Measurements from ENCODE around the gene OR14A2. TPM values are rescaled to one million over a fixed set of nuclear protein-coding genes. Genes with fewer than 3 reads are reported as not detected.
A peak's percentile ranks its signal among the peaks of the same experiment; 100 is the strongest.

Gene OR14A2
- total and polyA plus RNA-seq, 2 of the 4 experiments (the other 2 are of a cell fraction): not detected

GRCh38 chr1:247681288-247681897 lies 66.5 kb downstream of the OR14A2 start:
- in situ Hi-C loops (cut with MboI; ENCODE audit: low sequenced_read_pairs): no loop called here
- ATAC-seq (ENCODE audit: low read depth): no peak

More at GRCh38 chr1:247681288-247681897, 66.5 kb downstream of the OR14A2 start:
- H4K5ac ChIP-seq (ENCODE audit: low read depth, low read length): no peak overlapping the region
- H2BK5ac ChIP-seq (ENCODE audit: low read depth, low read length, poor library complexity, severe bottlenecking): no peak overlapping the region
- H4K91ac ChIP-seq (ENCODE audit: insufficient read depth, low read depth, low read length): no peak overlapping the region
- no CpG with 5 or more reads among the region's 7 CpGs for WGBS, 2 experiments (ENCODE audit: extremely low coverage in 2 of 2, insufficient read length in 1 of 2)
- H3K4ac ChIP-seq (ENCODE audit: low read depth, low read length): no peak overlapping the region
- peak; percentile 27 for DNase-seq
- intact Hi-C loops (cut with micrococcal nuclease): no loop called here
- H3K4me3 ChIP-seq (ENCODE audit: insufficient read depth, low read depth, low read length): no peak overlapping the region
- H3K23ac ChIP-seq (ENCODE audit: low read depth, low read length): no peak overlapping the region
- dilution Hi-C loops (cut with HindIII; ENCODE audit: low sequenced_read_pairs, unreplicated experiment): no loop called here
- H2AFZ ChIP-seq (replicated peaks; ENCODE audit: low read length, poor library complexity): no peak overlapping the region
- TF ChIP-seq RAD21 (IDR thresholded peaks at IDR 0.05; ENCODE audit: low read length): peak; percentile 51
- no peak for TF ChIP-seq USF2 (IDR thresholded peaks at IDR 0.05; ENCODE audit: low read depth, low read length)
- no peak for TF ChIP-seq FOS (IDR thresholded peaks at IDR 0.05; ENCODE audit: low read depth, low read length)
- no peak; the same call in 1 of the 2 replicates for TF ChIP-seq SMC3 (IDR thresholded peaks at IDR 0.05; ENCODE audit: low read depth, low read length)
- no peak for TF ChIP-seq CEBPB (IDR thresholded peaks at IDR 0.05; ENCODE audit: low read depth, low read length)
- TF ChIP-seq BHLHE40 (IDR thresholded peaks at IDR 0.05; ENCODE audit: low read depth, low read length): no peak
- TF ChIP-seq MXI1 (IDR thresholded peaks at IDR 0.05; ENCODE audit: borderline replicate concordance, low read depth, low read length): no peak
- no peak for TF ChIP-seq POLR2A (IDR thresholded peaks at IDR 0.05; ENCODE audit: low read depth, low read length)
- TF ChIP-seq CHD1 (IDR thresholded peaks at IDR 0.05; ENCODE audit: low read depth, low read length): no peak
- peak; percentile 47 for TF ChIP-seq CTCF (conservative IDR thresholded peaks at IDR 0.05; ENCODE audit: low read depth, low read length)
- no peaks in the 10 kb centered on the region for H3K36me3 ChIP-seq (ENCODE audit: control insufficient read depth, insufficient read depth, low read length)
- H2AK9ac ChIP-seq (replicated peaks; ENCODE audit: low read depth, low read length, poor library complexity): no peak overlapping the region
- H2BK15ac ChIP-seq (ENCODE audit: low read depth, low read length): no peak overlapping the region
- H3K27me3 ChIP-seq (ENCODE audit: control insufficient read depth, insufficient read depth, low read length): no peaks in the 10 kb centered on the region
- POLR2A ChIA-PET (ENCODE audit: unreplicated experiment): no interaction called here
- H4K20me1 ChIP-seq (ENCODE audit: insufficient read depth, low read length): no peaks in the 10 kb centered on the region
- H3K79me1 ChIP-seq (ENCODE audit: low read depth in 1 of 2, low read length in 2 of 2): no peaks in the 10 kb centered on the region
- CTCF ChIA-PET: no interaction called here
- H3K4me1 ChIP-seq (ENCODE audit: control insufficient read depth, insufficient read depth, low read length): no peaks in the 10 kb centered on the region
- H3K9me3 ChIP-seq (ENCODE audit: control insufficient read depth, insufficient read depth, low read length): peaks cover 2% of the 10 kb centered on the region; the same call in 1 of the 2 replicates
- no peak overlapping the region for H2AK5ac ChIP-seq (ENCODE audit: low read depth, low read length)
- H3K14ac ChIP-seq (replicated peaks; ENCODE audit: low read depth, low read length): no peak overlapping the region
- no peaks in the 10 kb centered on the region for H3K9me1 ChIP-seq (ENCODE audit: insufficient read depth, low read length)
- no peak overlapping the region for H3K4me2 ChIP-seq (ENCODE audit: low read depth, low read length)
- H3K18ac ChIP-seq (ENCODE audit: low read depth, low read length): no peak overlapping the region
- H2BK20ac ChIP-seq (ENCODE audit: low read depth, low read length): no peak overlapping the region
- no peak overlapping the region for H3K56ac ChIP-seq (ENCODE audit: extremely low read depth, insufficient read depth, low read length)
- no peak overlapping the region for H2BK120ac ChIP-seq (ENCODE audit: low read depth, low read length)
- BruUV-seq (replicated peaks): no TSS peak
- no peak overlapping the region for H3K27ac ChIP-seq (ENCODE audit: insufficient read depth, low read length)
- no peak overlapping the region for H3K9ac ChIP-seq (ENCODE audit: low read depth, low read length)
- no peak overlapping the region for H4K8ac ChIP-seq (ENCODE audit: low read depth in 2 of 2, low read length in 2 of 2)

Data from IMR-90 (cell line).